Transverse colon (tissue), 4 donors: ENCODE data around the gene CLN6. TPM values are rescaled to one million over a fixed set of nuclear protein-coding genes. Genes with fewer than 3 reads are reported as not detected.

Source experiments
- DNase-seq: peaks from one replicate; pipeline ENCODE4 v3.0.0-alpha.2; 2019
- H3K27ac ChIP-seq, 4 donors: fragments of 200-600 bp; sonication (generic); 2 replicates each; pipeline ENCODE4 v1.5.1; 2016 to 2018; ENCODE audit warnings: inconsistent platforms in 4 of 4
- H3K27me3 ChIP-seq: fragments of 200-600 bp; sonication (generic); 2 replicates; pipeline ENCODE4 v1.5.1; 2017; ENCODE audit warnings: inconsistent platforms
- H3K36me3 ChIP-seq, 4 donors: fragments of 200-600 bp; sonication (generic); 2 replicates each; pipeline ENCODE4 v1.5.1; 2017 to 2019; ENCODE audit warnings: inconsistent platforms in 4 of 4
- H3K4me1 ChIP-seq, 4 donors: fragments of 200-600 bp; sonication (generic); 2 replicates each; pipeline ENCODE4 v1.5.1; 2017 to 2020; ENCODE audit warnings: inconsistent platforms in 4 of 4
- H3K4me3 ChIP-seq, 4 donors: fragments of 200-600 bp; sonication (generic); 1 replicate in 1 of 4; 2 replicates in 3 of 4; pipeline versions ENCODE4 v1.5.1 to v1.6.1; 2017 to 2019; ENCODE audit warnings: inconsistent platforms in 4 of 4
- H3K9me3 ChIP-seq, 2 donors: fragments of 200-600 bp; sonication (generic); 2 replicates each; pipeline ENCODE4 v1.5.1; 2017 to 2019; ENCODE audit warnings: inconsistent platforms in 2 of 2
- EP300 ChIP-seq: sonication (generic); formaldehyde crosslinking; IDR thresholded peaks from one replicate; pipeline ENCODE4 v1.6.1; 2017; ENCODE audit warnings: antibody characterized with exemption, low read depth
- POLR2A ChIP-seq: fragments of 450-650 bp; IDR thresholded peaks from one replicate; pipeline ENCODE4 v1.6.1; 2016; ENCODE audit warnings: antibody characterized with exemption, mild to moderate bottlenecking, moderate library complexity
- POLR2AphosphoS5 ChIP-seq, 3 donors: sonication (generic); formaldehyde crosslinking; IDR thresholded peaks; one replicate each; pipeline ENCODE4 v1.6.1; 2016; ENCODE audit warnings: antibody characterized with exemption in 3 of 3
- WGBS, 2 donors: methylation state at CpG; one replicate each; pipeline ENCODE4 v1.1.5; 2018; ENCODE audit warnings: low coverage in 1 of 2; 5-methylcytosine and 5-hydroxymethylcytosine counted together
- in situ Hi-C, 4 donors: fragments of 200-750 bp; cut with MboI; loops; one replicate each; pipeline versions ENCODE4 v1.15.0 to v1.15.1; 2017; ENCODE audit warnings: low sequenced_read_pairs in 3 of 4, low pct_ligation_motif_present in 1 of 4, low pct_unique_long_range_greater_than_20kb in 1 of 4
- intact Hi-C: fragments of 100-400 bp; cut with DNase I; formaldehyde crosslinking; loops from one replicate; pipeline ENCODE4 v1.15.1; 2023; ENCODE audit warnings: low total_unique reads
- total RNA-seq, 4 donors: library from RNA; depleted of rRNA; stranded (reverse); fragments of >200 nt; gene quantifications; one replicate each; pipeline ENCODE4 v1.1.0, GENCODE V29; 2016
- TF ChIP-seq, protein P1 (sequence below), 5 experiments: fragments of 200-600 bp in 3 of 5; fragments of 450-650 bp in 2 of 5; sonication (generic) in 3 of 5; IDR thresholded peaks; 1 replicate in 2 of 5; 2 replicates in 3 of 5; pipeline ENCODE4 v1.5.1; 2016 to 2017; ENCODE audit warnings: antibody characterized with exemption in 5 of 5, inconsistent platforms in 3 of 5, mild to moderate bottlenecking in 2 of 5, moderate library complexity in 1 of 5

The CLN6 gene
- total RNA-seq, 4 donors from 2014 or later: 13.8 to 28.1 (median 18.2) TPM

DNA sequence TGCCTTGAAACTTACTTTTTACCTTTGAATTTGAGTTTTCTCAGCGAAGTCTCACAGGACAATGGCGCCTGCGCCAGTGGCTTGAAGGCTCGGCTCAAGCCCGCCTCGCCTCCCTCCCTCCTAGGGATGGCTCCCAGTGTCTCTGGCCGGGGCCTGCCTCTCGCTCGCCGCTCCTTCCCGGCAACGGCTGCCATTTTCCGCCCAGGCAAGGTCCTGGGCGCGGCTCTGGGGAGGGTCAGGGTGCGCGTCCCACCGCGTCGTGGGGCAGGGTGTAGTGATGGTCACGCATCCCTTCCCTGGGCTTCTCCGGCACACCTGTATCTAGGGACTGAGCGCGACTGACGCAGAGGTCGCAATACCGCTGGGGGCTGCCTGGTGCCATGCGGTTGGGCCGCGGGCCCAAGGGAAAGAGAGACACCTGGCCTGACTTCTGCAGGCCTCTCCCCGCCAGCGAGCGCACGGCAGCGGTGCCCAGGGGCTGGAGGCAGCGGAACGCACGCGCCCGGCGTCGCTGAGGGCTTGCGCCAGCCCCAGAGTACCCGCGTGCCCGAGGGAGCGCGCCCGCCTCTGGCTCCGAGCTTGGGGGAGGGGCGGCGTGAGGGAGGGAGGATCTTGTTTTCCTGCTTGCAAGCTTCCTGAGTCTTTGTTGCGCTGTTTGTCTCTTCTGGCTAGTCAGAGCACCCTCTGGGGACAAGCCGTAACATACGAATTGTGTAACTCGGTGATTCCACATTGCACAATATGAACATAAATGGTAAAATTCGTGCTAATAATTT is 27.3 kb upstream of the CLN6 start:
- in situ Hi-C loops (no loop called here), intact Hi-C loops (loop anchor here (10.0 kb wide), 1 partner anchor 48 kb away; no protein-coding TSS in a partner anchor)
- no peaks in the 10 kb centered on the region for H3K36me3 ChIP-seq
- WGBS, 2 donors: 0 to 17% methylated on average over 4 to 33 of the region's 57 CpGs
- peak; percentile 60 for TF ChIP-seq POLR2A
- TF ChIP-seq, protein P1, sequence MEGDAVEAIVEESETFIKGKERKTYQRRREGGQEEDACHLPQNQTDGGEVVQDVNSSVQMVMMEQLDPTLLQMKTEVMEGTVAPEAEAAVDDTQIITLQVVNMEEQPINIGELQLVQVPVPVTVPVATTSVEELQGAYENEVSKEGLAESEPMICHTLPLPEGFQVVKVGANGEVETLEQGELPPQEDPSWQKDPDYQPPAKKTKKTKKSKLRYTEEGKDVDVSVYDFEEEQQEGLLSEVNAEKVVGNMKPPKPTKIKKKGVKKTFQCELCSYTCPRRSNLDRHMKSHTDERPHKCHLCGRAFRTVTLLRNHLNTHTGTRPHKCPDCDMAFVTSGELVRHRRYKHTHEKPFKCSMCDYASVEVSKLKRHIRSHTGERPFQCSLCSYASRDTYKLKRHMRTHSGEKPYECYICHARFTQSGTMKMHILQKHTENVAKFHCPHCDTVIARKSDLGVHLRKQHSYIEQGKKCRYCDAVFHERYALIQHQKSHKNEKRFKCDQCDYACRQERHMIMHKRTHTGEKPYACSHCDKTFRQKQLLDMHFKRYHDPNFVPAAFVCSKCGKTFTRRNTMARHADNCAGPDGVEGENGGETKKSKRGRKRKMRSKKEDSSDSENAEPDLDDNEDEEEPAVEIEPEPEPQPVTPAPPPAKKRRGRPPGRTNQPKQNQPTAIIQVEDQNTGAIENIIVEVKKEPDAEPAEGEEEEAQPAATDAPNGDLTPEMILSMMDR (IDR thresholded peaks at IDR 0.05): no peak
- peak; percentile 67 to 83 (median 79) for TF ChIP-seq POLR2AphosphoS5 (IDR thresholded peaks at IDR 0.05)
- no peak for TF ChIP-seq EP300
- peak overlapping the region; percentile 30 to 54 (median 38) for H3K4me3 ChIP-seq
- H3K4me1 ChIP-seq: peaks cover 0 to 14% (median 6%) of the 10 kb centered on the region in 4 donors
- H3K27me3 ChIP-seq: no peaks in the 10 kb centered on the region
- DNase-seq: peak; percentile 89
- H3K9me3 ChIP-seq: no peaks in the 10 kb centered on the region
- peak overlapping the region; percentile 75 to 89 (median 81) for H3K27ac ChIP-seq

DNA sequence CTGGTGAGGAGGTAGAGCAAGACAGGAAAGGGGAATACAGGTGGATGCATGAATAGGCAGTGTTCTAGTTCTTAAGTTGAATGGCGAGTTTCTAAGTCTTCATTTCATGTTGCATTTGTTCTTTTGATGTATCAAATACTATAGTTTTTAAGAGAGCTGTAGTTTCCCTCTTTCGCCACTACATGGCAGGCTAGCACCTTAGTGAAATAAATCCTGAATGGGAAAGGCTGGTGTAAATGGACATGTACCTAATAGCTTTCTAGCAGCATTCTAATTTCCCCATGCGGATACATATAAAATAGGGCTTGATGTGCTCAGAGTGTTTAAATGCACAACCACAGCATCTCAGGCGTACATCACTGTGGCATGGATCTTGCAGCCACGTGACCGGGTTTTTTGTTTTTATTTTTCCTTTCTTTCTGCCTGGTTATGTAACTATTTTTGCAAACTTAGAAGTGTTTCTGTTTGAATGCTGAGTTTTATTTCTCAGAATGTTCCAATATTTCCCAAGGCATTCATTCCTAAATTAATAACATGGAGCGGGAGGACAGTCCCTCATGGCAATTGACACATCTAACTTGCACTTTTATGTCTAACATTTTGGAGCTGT is 23.5 kb upstream of the CLN6 start:
- TF ChIP-seq POLR2AphosphoS5 (IDR thresholded peaks at IDR 0.05) (no peak), POLR2A (no peak), EP300 (no peak)
- TF ChIP-seq, protein P1 (IDR thresholded peaks at IDR 0.05): peak; percentile 78 to 88 (median 87)
- WGBS, 2 donors: 22 to 34% methylated on average over 7 of the region's 7 CpGs
- H3K27ac ChIP-seq: no peak overlapping the region
- no peaks in the 10 kb centered on the region for H3K9me3 ChIP-seq
- H3K4me3 ChIP-seq: no peak overlapping the region
- peak; percentile 35 for DNase-seq
- no peaks in the 10 kb centered on the region for H3K27me3 ChIP-seq
- intact Hi-C loops: loop anchor here (5.0 to 10.0 kb wide), 2 partner anchors 52 to 936 kb away; no protein-coding TSS in a partner anchor
- in situ Hi-C loops: loop anchor here in 1 of 4 donors (5.0 kb wide), 1 partner anchor 134 kb away; no protein-coding TSS in a partner anchor
- peaks cover 0 to 14% (median 6%) of the 10 kb centered on the region in 4 donors for H3K4me1 ChIP-seq
- no peaks in the 10 kb centered on the region for H3K36me3 ChIP-seq

DNA sequence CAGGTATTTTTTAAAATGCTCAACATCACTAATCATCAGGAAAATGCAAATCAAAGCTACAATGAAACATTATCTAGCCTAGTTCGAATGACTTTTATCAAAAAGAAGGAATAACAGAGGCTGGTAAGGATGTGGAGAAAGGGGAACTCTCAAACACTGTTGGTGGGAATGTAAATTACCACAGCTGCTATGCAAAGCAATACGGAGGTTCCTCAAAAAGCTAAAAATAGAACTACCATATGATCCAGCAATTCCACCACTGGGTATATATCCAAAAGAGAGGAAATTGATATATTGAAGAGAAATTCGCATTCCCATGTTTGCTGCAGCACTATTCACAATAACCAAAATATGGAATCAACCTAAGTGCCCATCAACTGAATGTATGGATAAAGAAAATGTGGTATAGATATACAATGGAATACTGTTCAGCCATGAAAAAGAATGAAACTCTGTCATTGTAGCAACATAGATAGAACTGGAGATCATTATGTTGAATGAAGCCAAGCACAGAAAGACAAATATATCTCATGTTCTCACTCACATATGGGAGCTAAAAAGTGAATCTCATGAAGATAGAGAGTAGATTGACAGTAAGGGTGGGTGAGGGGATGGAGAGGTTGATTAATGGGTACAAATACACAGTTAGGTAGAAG is 19.7 kb upstream of the CLN6 start:
- H3K4me1 ChIP-seq: no peaks in the 10 kb centered on the region
- TF ChIP-seq, protein P1 (IDR thresholded peaks at IDR 0.05): no peak
- TF ChIP-seq POLR2A (no peak), EP300 (no peak), POLR2AphosphoS5 (IDR thresholded peaks at IDR 0.05) (no peak)
- 51 to 64% methylated on average over 3 of the region's 3 CpGs for WGBS, 2 donors
- no peak for DNase-seq
- peaks cover 4 to 6% of the 10 kb centered on the region in 2 donors for H3K9me3 ChIP-seq
- H3K36me3 ChIP-seq: no peaks in the 10 kb centered on the region
- no peak overlapping the region for H3K27ac ChIP-seq
- in situ Hi-C loops: loop anchor here in 1 of 4 donors (25.0 kb wide), 1 partner anchor 138 kb away; no protein-coding TSS in a partner anchor
- intact Hi-C loops: no loop called here
- H3K4me3 ChIP-seq: no peak overlapping the region
- no peaks in the 10 kb centered on the region for H3K27me3 ChIP-seq

DNA sequence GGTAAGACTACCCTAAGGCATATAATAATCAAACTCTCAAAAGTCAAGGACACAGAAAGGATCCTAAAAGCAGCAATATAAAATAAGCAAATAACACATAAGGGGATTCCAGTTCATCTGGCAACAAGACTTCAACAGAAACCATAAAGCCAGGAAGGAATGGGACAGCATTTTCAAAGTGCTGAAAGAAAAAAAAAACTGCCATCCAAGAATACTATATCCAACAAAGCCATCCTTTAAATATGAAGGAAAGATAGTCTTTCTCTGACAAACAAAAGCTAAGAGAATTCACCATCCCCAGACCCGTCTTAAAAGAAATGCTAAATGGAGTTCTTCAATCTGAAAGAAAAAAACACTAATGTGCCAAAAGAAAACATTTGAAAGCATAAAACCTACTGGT is 14.7 kb upstream of the CLN6 start:
- intact Hi-C loops (no loop called here), in situ Hi-C loops (loop anchor here in 1 of 4 donors (25.0 kb wide), 1 partner anchor 143 kb away; no protein-coding TSS in a partner anchor)
- H3K9me3 ChIP-seq: peaks cover 10 to 12% of the 10 kb centered on the region in 2 donors
- no peaks in the 10 kb centered on the region for H3K4me1 ChIP-seq
- TF ChIP-seq, protein P1 (IDR thresholded peaks at IDR 0.05): no peak
- TF ChIP-seq POLR2AphosphoS5 (IDR thresholded peaks at IDR 0.05) (no peak), EP300 (no peak), POLR2A (no peak)
- H3K36me3 ChIP-seq: no peaks in the 10 kb centered on the region
- 84 to 100% methylated on average over 1 of the region's 1 CpG for WGBS, 2 donors
- no peak for DNase-seq
- H3K27me3 ChIP-seq: no peaks in the 10 kb centered on the region
- H3K27ac ChIP-seq: no peak overlapping the region
- no peak overlapping the region for H3K4me3 ChIP-seq
